H4 (cell line): Measurements from ENCODE around the gene PCDH15. TPM values are rescaled to one million over a fixed set of nuclear protein-coding genes. Genes with fewer than 3 reads are reported as not detected.
A peak's percentile ranks its signal among the peaks of the same experiment; 100 is the strongest.

ENCODE experiments used
- DNase-seq: peaks from one replicate; pipeline ENCODE4 v3.0.0-alpha.2; 2015; ENCODE audit warnings: low spot score
- total RNA-seq: library from RNA; depleted of rRNA; stranded (reverse); fragments of >200 nt; shearing (Covaris generic); gene quantifications from 2 replicates; pipeline ENCODE4 v1.2.3, GENCODE V29; 2014

PCDH15 gene
- total RNA-seq, 1 experiment from 2014 or later, result 0.35 TPM

DNA sequence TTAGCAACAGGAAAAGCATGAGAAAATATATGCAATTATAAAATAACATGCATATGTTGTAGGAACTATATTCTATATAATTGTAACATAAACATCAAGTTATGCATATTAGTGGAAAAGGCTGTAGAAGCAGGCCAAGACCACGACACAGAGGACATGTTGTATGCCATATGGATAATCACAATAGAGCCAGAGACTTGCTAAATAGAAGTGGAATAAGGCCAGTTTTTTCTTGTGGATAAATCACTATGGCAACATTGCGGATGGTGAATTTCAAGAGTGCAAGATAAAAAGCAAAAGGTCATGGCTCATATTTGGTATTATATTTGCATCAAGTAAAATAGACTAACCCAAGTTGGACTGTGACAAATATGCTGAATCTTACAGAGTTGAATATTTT, 93.0 kb downstream of the PCDH15 start:
- DNase-seq, result no peak

DNA sequence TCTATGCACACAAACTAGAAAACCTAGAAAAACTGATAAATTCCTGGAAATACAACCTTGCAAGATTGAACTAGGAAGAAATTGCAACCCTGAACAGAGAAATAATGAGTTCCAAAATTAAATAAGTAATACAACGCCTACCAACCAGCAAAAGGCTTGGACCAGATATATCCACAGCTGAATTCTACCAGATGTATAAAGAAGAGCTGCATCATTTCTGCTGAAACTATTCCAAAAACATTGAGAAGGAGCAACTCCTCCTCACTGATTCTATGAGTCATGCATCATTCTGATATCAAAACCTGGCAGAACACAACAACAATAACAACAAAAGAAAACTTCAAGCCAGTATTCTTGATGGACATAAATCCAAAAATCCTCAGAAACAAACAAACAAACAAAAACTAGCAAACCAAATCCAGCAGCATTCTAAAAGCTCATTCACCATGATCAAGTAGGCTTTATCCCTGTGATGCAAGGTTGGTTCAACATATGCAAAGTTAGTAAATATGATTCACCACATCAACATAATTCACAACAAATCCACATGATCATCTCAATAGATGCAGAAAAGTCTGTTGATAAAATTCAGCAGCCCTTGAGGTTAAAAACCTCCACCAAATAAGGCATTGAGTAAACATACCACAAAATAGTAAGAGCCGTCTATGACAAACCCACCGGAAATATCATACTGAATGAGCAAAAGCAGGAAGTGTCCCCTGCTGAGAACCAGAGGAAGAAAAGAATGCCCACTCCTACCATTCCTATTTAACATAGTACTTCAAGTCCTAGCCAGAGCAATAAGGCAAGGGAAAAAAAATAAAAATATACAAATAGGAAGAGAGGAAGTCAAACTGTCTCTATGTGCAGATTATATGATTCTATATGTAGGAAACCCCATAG, 98.2 kb downstream of the PCDH15 start:
- DNase-seq, result peak; percentile 30

GRCh38 chr10:54691331-54691730, 109.7 kb downstream of the PCDH15 start:
- DNase-seq, result no peak

GRCh38 chr10:54682554-54682953, 118.5 kb downstream of the PCDH15 start:
- no peak for DNase-seq

DNA sequence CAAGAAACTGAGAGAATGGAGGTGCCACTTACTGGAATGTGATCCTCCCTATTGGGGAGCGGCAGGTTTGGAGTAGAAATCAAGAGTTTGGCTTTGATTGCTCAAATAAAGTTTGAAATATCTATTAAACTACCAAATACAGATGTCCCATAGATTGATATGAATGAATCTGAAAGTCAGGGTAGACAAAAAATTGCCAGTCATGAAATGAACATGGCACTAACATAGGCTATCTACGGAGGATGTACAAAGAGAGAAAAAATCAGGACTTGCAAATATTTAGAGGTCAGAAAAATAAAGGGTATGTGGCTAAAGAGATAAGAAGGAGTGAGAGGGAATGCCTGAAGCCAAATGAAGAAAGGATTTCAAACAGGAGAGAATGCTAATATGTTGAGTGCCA, 119.9 kb downstream of the PCDH15 start:
- DNase-seq, result no peak

DNA sequence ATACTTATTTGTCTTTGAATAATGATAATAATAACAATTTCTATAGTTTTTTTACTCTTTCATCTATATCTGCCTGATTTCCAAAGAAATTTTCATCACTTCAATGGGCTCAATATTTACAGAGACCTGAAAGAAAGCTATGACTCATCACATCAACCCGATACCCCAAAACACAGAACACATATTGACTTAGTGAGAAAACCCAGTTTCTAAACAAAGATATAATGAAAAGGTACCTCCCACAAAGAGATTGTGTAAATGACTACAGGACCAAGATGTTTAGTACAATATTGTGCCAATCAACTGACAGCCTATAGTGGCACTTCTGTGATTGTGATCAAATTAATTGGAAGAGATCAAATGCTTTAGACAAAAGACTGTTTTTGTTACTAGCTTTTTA, 133.9 kb downstream of the PCDH15 start:
- no peak for DNase-seq

- DNase-seq, result peak; percentile 5
Measured at GRCh38 chr10:54666192-54666591, 134.8 kb downstream of the PCDH15 start.

GRCh38 chr10:54665095-54665494, 135.9 kb downstream of the PCDH15 start:
- peak; percentile 41 for DNase-seq

DNA sequence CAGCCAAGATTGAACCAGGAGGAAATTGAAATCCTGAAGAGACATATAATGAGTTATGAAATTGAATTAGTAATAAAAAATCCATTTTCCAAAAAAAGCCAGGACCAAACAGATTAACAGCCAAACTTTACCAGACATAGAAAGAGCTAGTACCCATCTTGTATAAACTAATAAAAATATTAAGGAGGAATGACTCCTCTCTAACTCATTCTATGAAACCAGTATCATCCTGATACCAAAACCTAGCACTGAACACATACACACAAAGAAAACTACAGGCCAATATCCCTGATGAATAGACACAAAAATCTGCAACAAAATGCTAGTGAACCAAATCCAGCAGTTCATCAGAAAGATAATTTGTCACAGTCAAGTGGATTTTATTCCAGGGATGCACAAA, 140.6 kb downstream of the PCDH15 start:
- no peak for DNase-seq

DNA sequence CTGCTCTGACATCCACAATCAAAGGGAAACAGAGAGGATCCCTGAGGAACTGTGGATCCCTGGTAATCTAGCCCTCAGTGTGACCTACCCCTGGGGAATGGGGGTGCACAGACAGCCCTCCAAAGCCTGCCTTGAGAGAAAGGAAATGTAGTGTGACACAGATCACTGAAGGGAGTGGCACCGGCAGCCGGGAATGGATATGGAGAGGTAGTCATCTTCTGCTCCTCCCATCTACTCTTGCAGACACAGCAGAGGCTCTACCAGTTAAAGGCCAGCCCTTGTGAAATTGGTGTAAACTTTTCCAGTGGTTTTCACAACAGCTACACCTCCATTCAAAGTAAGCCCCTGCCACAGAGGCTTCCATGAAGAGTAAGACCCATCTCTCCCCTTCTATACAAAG, 144.4 kb downstream of the PCDH15 start:
- no peak for DNase-seq

DNA sequence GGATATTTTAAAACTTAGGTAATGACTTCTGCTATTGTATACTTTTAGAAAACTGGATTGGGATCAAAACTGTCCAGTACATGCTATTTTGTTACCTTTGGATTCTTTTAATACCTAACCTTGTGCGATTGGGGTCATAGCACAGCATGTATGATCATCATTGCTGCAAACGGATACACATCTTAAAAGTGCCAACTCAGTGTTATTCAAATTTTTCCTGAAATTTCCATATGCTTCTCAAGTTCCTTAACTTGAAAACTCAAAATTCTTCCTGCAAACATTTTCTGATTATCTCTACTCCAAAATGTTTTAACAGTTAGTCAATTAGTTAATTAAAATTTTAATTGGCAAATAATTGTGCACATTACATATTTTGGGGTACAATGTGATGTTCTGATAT, 147.5 kb downstream of the PCDH15 start:
- no peak for DNase-seq

GRCh38 chr10:54650547-54650946, 150.5 kb downstream of the PCDH15 start:
- no peak for DNase-seq

DNA sequence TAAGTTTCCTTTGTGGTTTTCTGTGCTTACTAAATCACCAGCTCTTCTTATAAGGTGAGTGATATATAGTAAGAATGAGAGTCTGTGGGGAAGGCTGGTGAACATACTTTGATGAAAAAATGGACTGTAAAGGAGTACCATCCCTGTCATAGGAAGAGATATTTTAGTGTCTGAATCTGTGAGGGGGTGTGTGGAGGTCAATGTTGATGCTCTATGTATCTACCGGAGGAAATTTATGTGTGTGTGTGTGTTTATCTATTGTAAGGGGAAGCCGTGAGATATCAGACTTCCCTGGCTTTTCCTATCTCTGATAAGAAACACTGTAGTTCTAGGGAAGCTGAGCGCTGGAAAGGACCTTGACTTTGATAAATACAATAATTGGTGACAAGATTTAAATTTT, 179.0 kb downstream of the PCDH15 start:
- no peak for DNase-seq

GRCh38 chr10:54620352-54620751, 180.7 kb downstream of the PCDH15 start:
- no peak for DNase-seq

GRCh38 chr10:54614072-54614471, 187.0 kb downstream of the PCDH15 start:
- no peak for DNase-seq

DNA sequence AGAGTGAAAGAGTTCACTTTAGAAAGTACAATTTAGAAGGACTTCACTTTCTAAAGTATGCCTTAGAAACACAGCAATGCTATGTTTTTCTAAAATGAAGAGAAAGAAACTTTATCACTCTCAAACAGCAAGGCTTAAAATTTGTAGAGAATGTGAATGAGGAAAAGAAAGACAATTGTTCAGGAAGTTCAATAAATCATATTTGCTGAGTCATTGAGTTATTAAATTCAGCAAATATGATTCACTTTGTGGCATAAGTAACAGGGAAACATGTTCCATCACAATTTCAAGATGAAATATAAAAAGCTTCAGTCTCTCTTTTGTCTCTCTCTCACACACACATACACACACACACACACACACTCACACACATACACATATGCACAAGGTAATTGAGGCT, 187.9 kb downstream of the PCDH15 start:
- no peak for DNase-seq

- DNase-seq, result no peak
Measured at GRCh38 chr10:54609423-54609822, 191.6 kb downstream of the PCDH15 start.

- no peak for DNase-seq
Measured at GRCh38 chr10:54607983-54608382, 193.0 kb downstream of the PCDH15 start.

DNA sequence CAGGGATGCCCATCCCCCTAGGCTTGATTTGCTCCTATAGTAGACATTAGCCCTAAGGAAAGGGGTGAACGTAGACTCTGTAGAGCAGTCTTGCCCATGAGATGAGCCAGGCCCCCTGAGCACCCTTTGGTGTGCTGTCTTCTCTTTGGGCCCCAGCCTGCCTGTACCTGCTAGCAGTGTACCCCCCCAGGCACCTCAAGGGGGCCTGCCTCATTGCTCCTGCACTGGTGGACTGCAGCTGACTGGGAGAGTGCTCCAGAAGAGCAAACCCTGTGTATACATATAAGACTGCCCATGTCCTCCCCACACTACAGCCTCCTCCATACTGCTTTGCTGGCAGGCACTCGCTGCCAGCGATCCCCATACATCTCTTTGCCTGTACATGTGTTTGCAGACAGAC, 206.7 kb downstream of the PCDH15 start:
- DNase-seq, result no peak

DNA sequence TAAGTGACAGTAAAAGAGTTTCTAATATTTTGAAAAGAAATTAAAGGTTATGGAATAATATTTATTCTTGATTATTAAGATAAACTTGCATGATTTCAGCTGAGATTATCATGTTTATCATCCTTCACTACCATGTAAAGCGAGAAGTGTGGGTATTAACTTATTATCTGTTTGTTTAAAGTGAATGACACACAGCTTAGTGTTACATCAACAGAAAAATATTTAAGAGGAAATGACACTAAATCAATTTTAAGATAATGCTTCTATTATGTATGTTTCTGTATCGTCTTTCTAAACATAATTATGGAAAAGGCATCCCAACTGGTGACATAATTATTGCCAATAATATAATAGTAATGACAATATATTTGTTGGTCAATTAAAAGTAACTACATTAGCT, 213.1 kb downstream of the PCDH15 start:
- no peak for DNase-seq

- DNase-seq, result no peak
Measured at GRCh38 chr10:54585572-54585971, 215.5 kb downstream of the PCDH15 start.

- DNase-seq, result no peak
Measured at GRCh38 chr10:54577682-54578081, 223.3 kb downstream of the PCDH15 start.

GRCh38 chr10:54576541-54576940, 224.5 kb downstream of the PCDH15 start:
- no peak for DNase-seq

- peak; percentile 50 for DNase-seq
Measured at GRCh38 chr10:54559498-54559897, 241.5 kb downstream of the PCDH15 start.
